ENCODE measurements around the gene ZNF609.
"Not testable (repeated sequence)": the region's sequence is repeated elsewhere in the genome, so short reads cannot be mapped to it uniquely, and the experiment has no call there.

ZNF609 gene

GRCh38 chr15:64459066-64459781 is 1.2 kb upstream of the ZNF609 start:
- no peak for DNase-seq (ENCODE audit: low read depth)

- no peak for DNase-seq (ENCODE audit: low read depth)
Observed at GRCh38 chr15:64460724-64461720, 644 bp downstream of the ZNF609 start.

- DNase-seq (ENCODE audit: low read depth), result no peak
Observed at GRCh38 chr15:64461721-64462162, 1.4 kb downstream of the ZNF609 start.

GRCh38 chr15:64462492-64462891 is 2.1 kb downstream of the ZNF609 start:
- no peak for DNase-seq (ENCODE audit: low read depth)

- no peak for DNase-seq (ENCODE audit: low read depth)
Observed at GRCh38 chr15:64464276-64465005, 4.1 kb downstream of the ZNF609 start.

- no peak for DNase-seq (ENCODE audit: low read depth)
Observed at GRCh38 chr15:64466408-64467141, 6.2 kb downstream of the ZNF609 start.

- no peak for DNase-seq (ENCODE audit: low read depth)
Observed at GRCh38 chr15:64472161-64472560, 11.8 kb downstream of the ZNF609 start.

- no peak for DNase-seq (ENCODE audit: low read depth)
Observed at GRCh38 chr15:64474846-64475245, 14.5 kb downstream of the ZNF609 start.

- no peak for DNase-seq (ENCODE audit: low read depth)
Observed at GRCh38 chr15:64476550-64476949, 16.2 kb downstream of the ZNF609 start.

GRCh38 chr15:64478863-64479262 is 18.5 kb downstream of the ZNF609 start:
- DNase-seq (ENCODE audit: low read depth), result no peak

- DNase-seq (ENCODE audit: low read depth), result no peak
Observed at GRCh38 chr15:64480891-64481290, 20.5 kb downstream of the ZNF609 start.

- DNase-seq (ENCODE audit: low read depth), result no peak
Observed at GRCh38 chr15:64483749-64484148, 23.4 kb downstream of the ZNF609 start.

- DNase-seq (ENCODE audit: low read depth), result no peak
Observed at GRCh38 chr15:64485796-64486195, 25.4 kb downstream of the ZNF609 start.

GRCh38 chr15:64490598-64491259 is 30.4 kb downstream of the ZNF609 start:
- no peak for DNase-seq (ENCODE audit: low read depth)

GRCh38 chr15:64493641-64494040 is 33.3 kb downstream of the ZNF609 start:
- no peak for DNase-seq (ENCODE audit: low read depth)

GRCh38 chr15:64495968-64496367 is 35.6 kb downstream of the ZNF609 start:
- DNase-seq (ENCODE audit: low read depth), result not testable (repeated sequence)

- no peak for DNase-seq (ENCODE audit: low read depth)
Observed at GRCh38 chr15:64500695-64501395, 40.5 kb downstream of the ZNF609 start.

GRCh38 chr15:64501396-64501715 is 41.0 kb downstream of the ZNF609 start:
- DNase-seq (ENCODE audit: low read depth), result no peak

- no peak for DNase-seq (ENCODE audit: low read depth)
Observed at GRCh38 chr15:64502151-64502550, 41.8 kb downstream of the ZNF609 start.

GRCh38 chr15:64502551-64502950 is 42.2 kb downstream of the ZNF609 start:
- DNase-seq (ENCODE audit: low read depth), result no peak

- DNase-seq (ENCODE audit: low read depth), result no peak
Observed at GRCh38 chr15:64503197-64503596, 42.8 kb downstream of the ZNF609 start.
